Measurements from ENCODE around the gene TAOK3. TPM values are rescaled to one million over a fixed set of nuclear protein-coding genes. Genes with fewer than 3 reads are reported as not detected.

The TAOK3 gene
- total and polyA plus RNA-seq, 9 of the 15 experiments (the other 6 are each of a cell fraction or from before 2014, with no cell fraction given) = 24.3 to 83.5 (median 47.1) TPM

DNA sequence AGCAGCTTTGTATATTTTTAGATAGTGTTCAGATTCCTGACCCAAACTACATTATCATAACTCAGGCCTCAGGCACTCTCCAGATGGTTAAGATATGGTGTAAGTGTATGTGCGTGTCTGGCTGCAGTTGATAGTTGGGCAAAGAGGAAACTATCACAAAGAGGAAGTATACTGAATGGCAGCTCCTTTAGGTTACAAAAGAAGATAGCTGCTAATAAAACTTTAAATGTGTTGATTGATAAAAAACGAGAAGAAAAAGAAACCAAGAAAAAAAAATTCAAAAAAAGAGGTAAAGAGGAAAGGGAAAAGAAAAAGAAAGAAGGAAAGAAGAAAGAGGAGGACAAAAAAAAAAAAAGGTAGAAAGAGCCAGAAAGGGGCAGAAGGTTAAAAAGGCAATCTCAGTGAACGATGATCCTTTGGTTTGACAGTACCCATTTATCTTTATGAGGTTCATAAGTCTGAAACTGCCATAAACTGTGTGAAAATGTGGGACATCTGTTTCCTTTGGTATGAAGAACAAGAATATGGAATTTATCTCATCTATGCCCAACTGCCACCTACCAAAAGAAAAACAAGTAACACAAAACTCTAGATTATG lies 42.2 kb downstream of the TAOK3 start (continued):
- TF ChIP-seq, protein P1, sequence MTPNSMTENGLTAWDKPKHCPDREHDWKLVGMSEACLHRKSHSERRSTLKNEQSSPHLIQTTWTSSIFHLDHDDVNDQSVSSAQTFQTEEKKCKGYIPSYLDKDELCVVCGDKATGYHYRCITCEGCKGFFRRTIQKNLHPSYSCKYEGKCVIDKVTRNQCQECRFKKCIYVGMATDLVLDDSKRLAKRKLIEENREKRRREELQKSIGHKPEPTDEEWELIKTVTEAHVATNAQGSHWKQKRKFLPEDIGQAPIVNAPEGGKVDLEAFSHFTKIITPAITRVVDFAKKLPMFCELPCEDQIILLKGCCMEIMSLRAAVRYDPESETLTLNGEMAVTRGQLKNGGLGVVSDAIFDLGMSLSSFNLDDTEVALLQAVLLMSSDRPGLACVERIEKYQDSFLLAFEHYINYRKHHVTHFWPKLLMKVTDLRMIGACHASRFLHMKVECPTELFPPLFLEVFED (CRISPR knock-in tag; conservative IDR thresholded peaks at IDR 0.05) = 0 out of 2 replicates have a peak, but pooled peaks have one; percentile 39
- TF ChIP-seq NCOA6 (IDR thresholded peaks at IDR 0.05) = no peak
- peak; percentile 93 to 94 for TF ChIP-seq KDM1A (IDR thresholded peaks at IDR 0.05)
- TF ChIP-seq, protein P2, sequence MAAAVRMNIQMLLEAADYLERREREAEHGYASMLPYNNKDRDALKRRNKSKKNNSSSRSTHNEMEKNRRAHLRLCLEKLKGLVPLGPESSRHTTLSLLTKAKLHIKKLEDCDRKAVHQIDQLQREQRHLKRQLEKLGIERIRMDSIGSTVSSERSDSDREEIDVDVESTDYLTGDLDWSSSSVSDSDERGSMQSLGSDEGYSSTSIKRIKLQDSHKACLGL (CRISPR knock-in tag; IDR thresholded peaks at IDR 0.05; ENCODE audit: borderline replicate concordance, poor library complexity, severe bottlenecking) = no peak
- peak; percentile 89 for TF ChIP-seq ZC3H8 (IDR thresholded peaks at IDR 0.05)
- peak; percentile 43; the same call in 1 of the 2 replicates for TF ChIP-seq NCOA1 (IDR thresholded peaks at IDR 0.05; ENCODE audit: low read depth)
- TF ChIP-seq, protein P3, sequence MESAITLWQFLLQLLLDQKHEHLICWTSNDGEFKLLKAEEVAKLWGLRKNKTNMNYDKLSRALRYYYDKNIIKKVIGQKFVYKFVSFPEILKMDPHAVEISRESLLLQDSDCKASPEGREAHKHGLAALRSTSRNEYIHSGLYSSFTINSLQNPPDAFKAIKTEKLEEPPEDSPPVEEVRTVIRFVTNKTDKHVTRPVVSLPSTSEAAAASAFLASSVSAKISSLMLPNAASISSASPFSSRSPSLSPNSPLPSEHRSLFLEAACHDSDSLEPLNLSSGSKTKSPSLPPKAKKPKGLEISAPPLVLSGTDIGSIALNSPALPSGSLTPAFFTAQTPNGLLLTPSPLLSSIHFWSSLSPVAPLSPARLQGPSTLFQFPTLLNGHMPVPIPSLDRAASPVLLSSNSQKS (CRISPR knock-in tag; IDR thresholded peaks at IDR 0.05) = 0 out of 2 replicates have a peak, but pooled peaks have one; percentile 49
- TF ChIP-seq ZNF124 (CRISPR knock-in tag; IDR thresholded peaks at IDR 0.05) = no peak
- peak; percentile 54; the same call in 1 of the 2 replicates for TF ChIP-seq ZKSCAN8 (CRISPR knock-in tag; IDR thresholded peaks at IDR 0.05)
- peak; percentile 69 for TF ChIP-seq MBD2 (IDR thresholded peaks at IDR 0.05; ENCODE audit: borderline replicate concordance, low read depth)
- no peak for TF ChIP-seq SREBF1 (IDR thresholded peaks at IDR 0.05; ENCODE audit: borderline replicate concordance, low read depth, low read length)
- no peak for TF ChIP-seq POU5F1 (IDR thresholded peaks at IDR 0.05; ENCODE audit: borderline replicate concordance, low read depth, low read length, partially characterized antibody)
- no peak for TF ChIP-seq FOXK1 (CRISPR knock-in tag; IDR thresholded peaks at IDR 0.05; ENCODE audit: borderline replicate concordance)
- peak; percentile 79 for TF ChIP-seq ZNF766 (CRISPR knock-in tag; conservative IDR thresholded peaks at IDR 0.05)
- TF ChIP-seq ELF4 (CRISPR knock-in tag; IDR thresholded peaks at IDR 0.05) = 0 out of 2 replicates have a peak, but pooled peaks have one; percentile 36
- TF ChIP-seq SOX6 (IDR thresholded peaks at IDR 0.05) = peak; percentile 91
- peak; percentile 51 for TF ChIP-seq ASH1L (IDR thresholded peaks at IDR 0.05; ENCODE audit: borderline replicate concordance, low read depth, partially characterized antibody)
- 0 out of 2 replicates have a peak, but pooled peaks have one; percentile 50 for TF ChIP-seq ADNP (tag; IDR thresholded peaks at IDR 0.05)
- TF ChIP-seq, protein P4, sequence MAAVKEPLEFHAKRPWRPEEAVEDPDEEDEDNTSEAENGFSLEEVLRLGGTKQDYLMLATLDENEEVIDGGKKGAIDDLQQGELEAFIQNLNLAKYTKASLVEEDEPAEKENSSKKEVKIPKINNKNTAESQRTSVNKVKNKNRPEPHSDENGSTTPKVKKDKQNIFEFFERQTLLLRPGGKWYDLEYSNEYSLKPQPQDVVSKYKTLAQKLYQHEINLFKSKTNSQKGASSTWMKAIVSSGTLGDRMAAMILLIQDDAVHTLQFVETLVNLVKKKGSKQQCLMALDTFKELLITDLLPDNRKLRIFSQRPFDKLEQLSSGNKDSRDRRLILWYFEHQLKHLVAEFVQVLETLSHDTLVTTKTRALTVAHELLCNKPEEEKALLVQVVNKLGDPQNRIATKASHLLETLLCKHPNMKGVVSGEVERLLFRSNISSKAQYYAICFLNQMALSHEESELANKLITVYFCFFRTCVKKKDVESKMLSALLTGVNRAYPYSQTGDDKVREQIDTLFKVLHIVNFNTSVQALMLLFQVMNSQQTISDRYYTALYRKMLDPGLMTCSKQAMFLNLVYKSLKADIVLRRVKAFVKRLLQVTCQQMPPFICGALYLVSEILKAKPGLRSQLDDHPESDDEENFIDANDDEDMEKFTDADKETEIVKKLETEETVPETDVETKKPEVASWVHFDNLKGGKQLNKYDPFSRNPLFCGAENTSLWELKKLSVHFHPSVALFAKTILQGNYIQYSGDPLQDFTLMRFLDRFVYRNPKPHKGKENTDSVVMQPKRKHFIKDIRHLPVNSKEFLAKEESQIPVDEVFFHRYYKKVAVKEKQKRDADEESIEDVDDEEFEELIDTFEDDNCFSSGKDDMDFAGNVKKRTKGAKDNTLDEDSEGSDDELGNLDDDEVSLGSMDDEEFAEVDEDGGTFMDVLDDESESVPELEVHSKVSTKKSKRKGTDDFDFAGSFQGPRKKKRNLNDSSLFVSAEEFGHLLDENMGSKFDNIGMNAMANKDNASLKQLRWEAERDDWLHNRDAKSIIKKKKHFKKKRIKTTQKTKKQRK (IDR thresholded peaks at IDR 0.05; ENCODE audit: borderline replicate concordance, low read depth, low read length) = no peak
- TF ChIP-seq, protein P5, sequence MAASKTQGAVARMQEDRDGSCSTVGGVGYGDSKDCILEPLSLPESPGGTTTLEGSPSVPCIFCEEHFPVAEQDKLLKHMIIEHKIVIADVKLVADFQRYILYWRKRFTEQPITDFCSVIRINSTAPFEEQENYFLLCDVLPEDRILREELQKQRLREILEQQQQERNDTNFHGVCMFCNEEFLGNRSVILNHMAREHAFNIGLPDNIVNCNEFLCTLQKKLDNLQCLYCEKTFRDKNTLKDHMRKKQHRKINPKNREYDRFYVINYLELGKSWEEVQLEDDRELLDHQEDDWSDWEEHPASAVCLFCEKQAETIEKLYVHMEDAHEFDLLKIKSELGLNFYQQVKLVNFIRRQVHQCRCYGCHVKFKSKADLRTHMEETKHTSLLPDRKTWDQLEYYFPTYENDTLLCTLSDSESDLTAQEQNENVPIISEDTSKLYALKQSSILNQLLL (CRISPR knock-in tag; IDR thresholded peaks at IDR 0.05; ENCODE audit: borderline replicate concordance) = no peak

Data from K562 (cell line).